Kidney (tissue), 14 donors: ENCODE measurements around the gene CARS1. TPM values are rescaled to one million over a fixed set of nuclear protein-coding genes. Genes with fewer than 3 reads are reported as not detected.

ENCODE experiments used
- DNase-seq, 5 donors: peaks; one replicate each; pipeline ENCODE4 v3.0.0-alpha.2; 2013 to 2020
- FAIRE-seq: peaks from 2 replicates; lab custom pipeline; 2012; peaks lifted over from hg19 to GRCh38; lab: Jason Lieb, UNC
- H3K27ac ChIP-seq, 2 donors: one replicate each; pipeline ENCODE4 v1.7.0; 2013; ENCODE audit warnings: low read depth in 2 of 2, low read length in 2 of 2, inconsistent platforms in 1 of 2
- H3K27me3 ChIP-seq: one replicate; pipeline ENCODE4 v1.7.1; 2013; ENCODE audit warnings: low read length, inconsistent platforms; ENCODE audit not compliant: control insufficient read depth, insufficient read depth
- H3K36me3 ChIP-seq, 3 donors: one replicate each; pipeline versions ENCODE4 v1.7.0 to v1.7.1; 2013; ENCODE audit warnings: low read length in 3 of 3, control low read depth in 1 of 3, inconsistent platforms in 1 of 3; ENCODE audit not compliant: insufficient read depth in 3 of 3, control insufficient read depth in 2 of 3
- H3K4me1 ChIP-seq, 3 donors: one replicate each; pipeline versions ENCODE4 v1.7.0 to v1.7.1; 2013; ENCODE audit warnings: low read length in 3 of 3, inconsistent platforms in 1 of 3, low read depth in 1 of 3; ENCODE audit not compliant: control insufficient read depth in 2 of 3, insufficient read depth in 2 of 3
- H3K4me3 ChIP-seq, 3 donors: one replicate each; pipeline versions ENCODE4 v1.7.0 to v1.8.1; 2013; ENCODE audit warnings: low read length in 3 of 3, control low read depth in 1 of 3, inconsistent platforms in 1 of 3
- H3K9ac ChIP-seq, 3 donors: one replicate each; pipeline versions ENCODE4 v1.7.0 to v1.7.1; 2013; ENCODE audit warnings: low read length in 3 of 3, control low read depth in 1 of 3, inconsistent platforms in 1 of 3
- H3K9me3 ChIP-seq, 3 donors: one replicate each; pipeline versions ENCODE4 v1.7.0 to v1.7.1; 2013; ENCODE audit warnings: low read length in 3 of 3, control low read depth in 1 of 3, inconsistent platforms in 1 of 3; ENCODE audit not compliant: control insufficient read depth in 2 of 3, insufficient read depth in 1 of 3
- intact Hi-C: fragments of 100-400 bp; cut with DNase I; formaldehyde crosslinking; loops from one replicate; pipeline ENCODE4 v1.11.1; 2022
- polyA plus RNA-seq: library from polyadenylated mRNA; stranded (reverse); fragments of 350-450 nt; fragmentation: Illumina TruSeq; extraction: RNeasy Lipid Tissue Mini Kit (QIAGEN cat#74804); gene quantifications from one replicate; pipeline ENCODE4 v1.2.3, GENCODE V29; 2014; ENCODE audit warnings: low read depth, low replicate concordance; ENCODE audit not compliant: insufficient read depth
- total RNA-seq: library from RNA; stranded (reverse); fragmentation: NEBNext Ultra II Directional; extraction: Animal tissue kit (Norgen Biotek cat#: 25700); gene quantifications from one replicate; pipeline ENCODE4 v1.2.1, GENCODE V29; 2021
- TF ChIP-seq, protein P1 (sequence below): IDR thresholded peaks from 3 replicates; pipeline ENCODE4 v1.5.1; 2012; ENCODE audit warnings: mild to moderate bottlenecking, moderate library complexity, borderline replicate concordance; ENCODE audit not compliant: insufficient read depth; ENCODE audit errors: extremely low read depth
- donor health status: control.
- donor health status: control.
- donor health status: control.
- donor health status: control.
- donor health status: control.
- donor health status: DM: yes; HTN: yes; CAD: no.
- donor health status: Normal renal cell carcinoma (clear cell type).

The CARS1 gene
- total and polyA plus RNA-seq, 2 donors from 2014 or later: 26.5 to 49.5 TPM

DNA sequence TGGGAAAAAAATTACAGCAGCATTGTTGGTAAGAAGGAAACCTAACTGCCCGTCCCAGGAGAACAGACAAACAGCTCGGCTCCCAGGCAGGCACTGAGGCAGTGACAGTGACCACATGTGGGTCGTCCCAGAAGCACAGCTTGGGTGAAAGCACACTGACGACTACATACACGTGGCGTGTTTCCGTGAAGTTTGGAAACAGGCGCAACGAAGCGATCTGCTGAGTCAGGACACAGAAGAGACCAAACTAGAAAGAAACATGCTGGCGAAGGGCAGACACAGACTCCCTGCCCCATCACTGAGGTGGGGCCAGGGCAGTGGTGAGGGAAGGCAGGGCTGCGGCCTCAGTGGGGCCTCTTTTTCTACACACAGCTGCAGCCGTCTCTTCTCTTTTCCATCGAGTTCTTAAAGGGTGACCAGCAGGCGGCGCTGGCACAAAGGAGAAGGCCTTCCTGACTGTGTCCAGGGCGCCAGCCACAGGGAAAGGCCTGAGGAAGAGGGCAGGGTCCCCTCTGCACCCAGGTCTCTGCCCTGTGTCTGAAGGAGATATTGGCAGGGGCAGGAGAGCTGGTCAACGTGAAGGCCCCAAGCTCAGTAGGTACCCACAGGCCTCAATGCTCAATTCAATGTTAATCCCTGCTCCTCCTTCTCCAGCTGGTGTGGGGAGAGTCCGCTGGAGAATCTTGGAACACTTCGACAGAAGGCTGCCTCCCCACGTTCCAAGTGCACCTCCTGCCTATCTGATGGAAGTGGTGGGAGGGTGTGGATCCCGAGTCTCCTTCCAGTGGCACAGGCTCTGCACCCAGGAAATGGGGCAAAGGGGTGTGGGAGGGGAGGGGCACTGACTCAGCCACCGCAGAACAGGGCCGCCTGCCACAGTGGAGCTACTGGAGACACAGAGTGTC is 19.9 kb downstream of the CARS1 start:
- H3K36me3 ChIP-seq: peaks cover 4 to 42% (median 27%) of the 10 kb centered on the region in 3 donors
- H3K4me3 ChIP-seq: no peak overlapping the region
- peaks cover 0 to 7% (median 5%) of the 10 kb centered on the region in 3 donors for H3K4me1 ChIP-seq
- intact Hi-C loops: loop anchor here (10.0 kb wide), 1 partner anchor 178 kb away; the partner anchor contains the start of gene MRGPRG
- H3K27me3 ChIP-seq: no peaks in the 10 kb centered on the region
- DNase-seq (peak; percentile 75 to 89 (median 80)), FAIRE-seq (no peak)
- no peaks in the 10 kb centered on the region for H3K9me3 ChIP-seq
- H3K9ac ChIP-seq: no peak overlapping the region
- TF ChIP-seq, protein P1, sequence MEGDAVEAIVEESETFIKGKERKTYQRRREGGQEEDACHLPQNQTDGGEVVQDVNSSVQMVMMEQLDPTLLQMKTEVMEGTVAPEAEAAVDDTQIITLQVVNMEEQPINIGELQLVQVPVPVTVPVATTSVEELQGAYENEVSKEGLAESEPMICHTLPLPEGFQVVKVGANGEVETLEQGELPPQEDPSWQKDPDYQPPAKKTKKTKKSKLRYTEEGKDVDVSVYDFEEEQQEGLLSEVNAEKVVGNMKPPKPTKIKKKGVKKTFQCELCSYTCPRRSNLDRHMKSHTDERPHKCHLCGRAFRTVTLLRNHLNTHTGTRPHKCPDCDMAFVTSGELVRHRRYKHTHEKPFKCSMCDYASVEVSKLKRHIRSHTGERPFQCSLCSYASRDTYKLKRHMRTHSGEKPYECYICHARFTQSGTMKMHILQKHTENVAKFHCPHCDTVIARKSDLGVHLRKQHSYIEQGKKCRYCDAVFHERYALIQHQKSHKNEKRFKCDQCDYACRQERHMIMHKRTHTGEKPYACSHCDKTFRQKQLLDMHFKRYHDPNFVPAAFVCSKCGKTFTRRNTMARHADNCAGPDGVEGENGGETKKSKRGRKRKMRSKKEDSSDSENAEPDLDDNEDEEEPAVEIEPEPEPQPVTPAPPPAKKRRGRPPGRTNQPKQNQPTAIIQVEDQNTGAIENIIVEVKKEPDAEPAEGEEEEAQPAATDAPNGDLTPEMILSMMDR: peak; percentile 82
- no peak overlapping the region for H3K27ac ChIP-seq

DNA sequence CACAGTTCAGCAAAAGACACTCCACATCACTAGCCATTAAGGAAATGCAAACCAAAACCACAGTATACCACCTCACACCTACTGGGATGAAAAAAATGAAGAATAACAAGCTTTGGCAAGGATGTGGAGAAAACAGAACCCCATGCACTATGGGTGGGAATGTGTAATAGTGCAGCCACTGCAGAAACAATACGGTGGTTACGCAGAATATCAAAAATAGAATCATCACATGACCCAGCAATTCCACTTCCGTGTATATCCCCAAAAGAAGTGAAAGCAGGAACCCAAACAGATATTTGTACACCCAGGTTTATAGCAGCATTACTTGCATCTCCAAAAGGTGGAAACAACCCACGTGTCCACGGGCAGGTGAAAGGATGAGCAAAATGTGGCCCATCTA is 20.8 kb downstream of the CARS1 start:
- no peak for FAIRE-seq

DNA sequence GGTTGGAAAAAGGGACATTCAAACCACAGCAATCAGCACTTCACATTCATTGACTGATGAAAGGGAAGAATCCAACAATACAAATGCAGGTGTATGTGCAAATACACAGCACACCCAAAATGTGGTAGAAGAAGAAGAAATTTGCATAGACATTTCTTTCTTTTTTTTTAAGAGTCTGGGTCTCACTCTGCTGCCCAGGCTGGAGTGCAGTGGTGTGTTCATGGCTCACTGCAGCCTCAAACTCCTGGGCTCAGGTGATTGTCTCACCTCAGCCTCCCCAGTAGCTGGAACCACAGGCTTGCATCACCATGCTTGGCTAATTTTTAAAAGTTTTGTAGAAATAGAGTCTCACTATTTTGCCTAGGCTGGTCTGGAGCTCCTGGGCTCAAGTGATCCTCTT is 21.9 kb downstream of the CARS1 start:
- no peak for FAIRE-seq

More for the DNA sequence above, 20.8 kb downstream of the CARS1 start:
- intact Hi-C loops: loop anchor here (10.0 kb wide), 1 partner anchor 178 kb away; the partner anchor contains the start of gene MRGPRG
- Histone ChIP-seq H3K4me1 (no peaks in the 10 kb centered on the region), H3K9ac (no peak overlapping the region), H3K36me3 (peaks cover 4 to 42% (median 27%) of the 10 kb centered on the region in 3 donors), H3K27ac (no peak overlapping the region), H3K9me3 (no peaks in the 10 kb centered on the region), H3K4me3 (no peak overlapping the region), H3K27me3 (no peaks in the 10 kb centered on the region)
- peak in 1 of 5 donors; percentile 18 for DNase-seq
- TF ChIP-seq, protein P1: no peak

More for the DNA sequence above, 21.9 kb downstream of the CARS1 start:
- Histone ChIP-seq H3K4me1 (peaks cover 0 to under 1% (median 0%) of the 10 kb centered on the region in 3 donors), H3K9me3 (no peaks in the 10 kb centered on the region), H3K27me3 (no peaks in the 10 kb centered on the region), H3K27ac (no peak overlapping the region), H3K4me3 (no peak overlapping the region), H3K9ac (no peak overlapping the region), H3K36me3 (peaks cover 4 to 42% (median 27%) of the 10 kb centered on the region in 3 donors)
- TF ChIP-seq, protein P1: no peak
- peak in 1 of 5 donors; percentile 5 for DNase-seq
- intact Hi-C loops: loop anchor here (10.0 kb wide), 1 partner anchor 179 kb away; the partner anchor contains the start of gene MRGPRG
